ENCODE measurements around the gene LTBP1.

The LTBP1 gene

GRCh38 chr2:32931945-32932709 lies 14.6 kb upstream of the LTBP1 start:
- no peak for DNase-seq (ENCODE audit: extremely low read depth in 1 of 2, low read depth in 1 of 2)

GRCh38 chr2:32932825-32933755 lies 13.7 kb upstream of the LTBP1 start:
- DNase-seq (ENCODE audit: extremely low read depth in 1 of 2, low read depth in 1 of 2): no peak

- DNase-seq (ENCODE audit: extremely low read depth in 1 of 2, low read depth in 1 of 2): no peak
Measured at GRCh38 chr2:32933756-32934095, 13.0 kb upstream of the LTBP1 start.

- DNase-seq (ENCODE audit: extremely low read depth in 1 of 2, low read depth in 1 of 2): no peak
Measured at GRCh38 chr2:32937602-32938448, 8.9 kb upstream of the LTBP1 start.

- no peak for DNase-seq (ENCODE audit: extremely low read depth in 1 of 2, low read depth in 1 of 2)
Measured at GRCh38 chr2:32938934-32939333, 7.8 kb upstream of the LTBP1 start.

GRCh38 chr2:32940316-32940997 lies 6.3 kb upstream of the LTBP1 start:
- no peak for DNase-seq (ENCODE audit: extremely low read depth in 1 of 2, low read depth in 1 of 2)

- no peak for DNase-seq (ENCODE audit: extremely low read depth in 1 of 2, low read depth in 1 of 2)
Measured at GRCh38 chr2:32941944-32942690, 4.6 kb upstream of the LTBP1 start.

- DNase-seq (ENCODE audit: extremely low read depth in 1 of 2, low read depth in 1 of 2): no peak
Measured at GRCh38 chr2:32942793-32943485, 3.8 kb upstream of the LTBP1 start.

GRCh38 chr2:32945286-32945685 lies 1.5 kb upstream of the LTBP1 start:
- DNase-seq (ENCODE audit: extremely low read depth in 1 of 2, low read depth in 1 of 2): no peak

GRCh38 chr2:32947076-32947483 lies 327 bp downstream of the LTBP1 start:
- no peak for DNase-seq (ENCODE audit: extremely low read depth in 1 of 2, low read depth in 1 of 2)

- DNase-seq (ENCODE audit: extremely low read depth in 1 of 2, low read depth in 1 of 2): peak in 1 of 2 donors; percentile 5
Measured at GRCh38 chr2:32947484-32948143, 861 bp downstream of the LTBP1 start.

- no peak for DNase-seq (ENCODE audit: extremely low read depth in 1 of 2, low read depth in 1 of 2)
Measured at GRCh38 chr2:32948266-32948665, 1.5 kb downstream of the LTBP1 start.

GRCh38 chr2:32949260-32949659 lies 2.5 kb downstream of the LTBP1 start:
- no peak for DNase-seq (ENCODE audit: extremely low read depth in 1 of 2, low read depth in 1 of 2)

GRCh38 chr2:32951672-32952071 lies 4.9 kb downstream of the LTBP1 start:
- DNase-seq (ENCODE audit: extremely low read depth in 1 of 2, low read depth in 1 of 2): no peak

GRCh38 chr2:32952761-32953476 lies 6.2 kb downstream of the LTBP1 start:
- DNase-seq (ENCODE audit: extremely low read depth in 1 of 2, low read depth in 1 of 2): no peak

- DNase-seq (ENCODE audit: extremely low read depth in 1 of 2, low read depth in 1 of 2): no peak
Measured at GRCh38 chr2:32954206-32954605, 7.5 kb downstream of the LTBP1 start.

GRCh38 chr2:32958821-32959220 lies 12.1 kb downstream of the LTBP1 start:
- DNase-seq (ENCODE audit: extremely low read depth in 1 of 2, low read depth in 1 of 2): no peak

- DNase-seq (ENCODE audit: extremely low read depth in 1 of 2, low read depth in 1 of 2): no peak
Measured at GRCh38 chr2:32960238-32960637, 13.5 kb downstream of the LTBP1 start.

All from stimulated activated CD8-positive, alpha-beta memory T cell treated with anti-CD3 and anti-CD28 coated beads, Interleukin-7, amount 100 ng/mL, for 48 hours (primary cell).